RCC 7860 (cell line): ENCODE data around the gene GOLGA6L1.
"Not testable (repeated sequence)": the region's sequence is repeated elsewhere in the genome, so short reads cannot be mapped to it uniquely, and the experiment has no call there.

Experiments used
- DNase-seq: peaks from one replicate; pipeline ENCODE4 v3.0.0-alpha.2; 2015; ENCODE audit warnings: low spot score
- FAIRE-seq: peaks from 2 replicates; lab custom pipeline; 2012; peaks lifted over from hg19 to GRCh38; lab: Jason Lieb, UNC

Gene GOLGA6L1, protein sequence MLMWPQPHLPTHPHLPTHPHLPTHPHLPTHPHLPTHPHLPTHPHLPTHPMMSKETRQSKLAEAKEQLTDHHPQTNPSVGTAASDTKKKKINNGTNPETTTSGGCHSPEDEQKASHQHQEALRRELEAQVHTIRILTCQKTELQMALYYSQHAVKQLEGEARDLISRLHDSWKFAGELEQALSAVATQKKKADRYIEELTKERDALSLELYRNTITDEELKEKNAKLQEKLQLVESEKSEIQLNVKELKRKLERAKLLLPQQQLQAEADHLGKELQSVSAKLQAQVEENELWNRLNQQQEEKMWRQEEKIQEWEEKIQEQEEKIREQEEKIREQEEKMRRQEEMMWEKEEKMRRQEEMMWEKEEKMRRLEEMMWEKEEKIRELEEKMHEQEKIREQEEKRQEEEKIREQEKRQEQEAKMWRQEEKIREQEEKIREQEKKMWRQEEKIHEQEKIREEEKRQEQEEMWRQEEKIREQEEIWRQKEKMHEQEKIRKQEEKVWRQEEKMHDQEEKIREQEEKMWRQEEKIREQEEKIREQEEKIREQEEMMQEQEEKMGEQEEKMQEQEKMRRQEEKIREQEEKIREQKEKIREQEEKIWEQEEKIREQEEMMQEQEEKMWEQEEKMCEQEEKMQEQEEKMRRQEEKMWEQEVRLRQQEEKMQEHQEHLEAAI

DNA sequence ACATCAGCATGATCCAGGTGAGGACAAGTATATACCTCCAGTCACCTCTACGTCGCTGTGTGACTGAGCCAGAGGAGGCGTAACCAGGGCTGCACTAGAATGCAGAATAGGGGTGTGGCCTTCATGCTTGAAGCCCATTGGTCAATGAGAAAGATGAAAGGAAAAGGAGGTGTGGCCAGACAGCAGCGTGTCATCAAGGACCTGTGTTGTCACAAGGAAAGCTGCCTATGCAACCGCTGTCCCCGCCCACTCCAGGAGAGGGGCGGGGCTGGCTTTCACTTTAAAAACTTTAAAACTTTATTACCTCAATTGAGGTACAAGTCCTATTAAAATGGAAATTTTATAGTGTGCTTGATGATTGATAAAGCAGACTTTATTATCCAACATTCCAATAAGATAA lies at the start of gene GOLGA6L1:
GOLGA6L1 (minus strand) TSS at position 101 of the 400 bp plus-strand sequence; CDS start at position 10, 91 bp downstream.
- not testable (repeated sequence) for DNase-seq, FAIRE-seq

DNA sequence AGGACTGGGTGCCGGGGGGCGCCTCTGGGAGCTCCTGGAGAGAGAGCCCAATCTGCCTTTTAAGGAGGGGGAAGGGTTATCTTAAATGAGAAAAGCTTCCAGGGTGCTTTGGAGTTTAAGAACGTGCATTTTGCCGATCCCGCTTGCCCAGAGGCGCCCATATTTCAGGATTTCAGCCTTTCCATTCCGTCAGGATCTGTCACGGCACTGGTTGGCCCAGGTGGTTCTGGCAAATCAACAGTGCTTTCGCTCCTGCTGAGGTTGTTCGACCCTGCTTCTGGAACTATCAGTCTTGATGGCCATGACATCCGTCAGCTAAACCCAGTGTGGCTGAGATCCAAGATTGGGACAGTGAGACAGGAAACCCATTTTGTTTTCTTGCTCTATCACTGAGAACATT lies 44.6 kb upstream of the GOLGA6L1 start:
- FAIRE-seq, DNase-seq: not testable (repeated sequence)

DNA sequence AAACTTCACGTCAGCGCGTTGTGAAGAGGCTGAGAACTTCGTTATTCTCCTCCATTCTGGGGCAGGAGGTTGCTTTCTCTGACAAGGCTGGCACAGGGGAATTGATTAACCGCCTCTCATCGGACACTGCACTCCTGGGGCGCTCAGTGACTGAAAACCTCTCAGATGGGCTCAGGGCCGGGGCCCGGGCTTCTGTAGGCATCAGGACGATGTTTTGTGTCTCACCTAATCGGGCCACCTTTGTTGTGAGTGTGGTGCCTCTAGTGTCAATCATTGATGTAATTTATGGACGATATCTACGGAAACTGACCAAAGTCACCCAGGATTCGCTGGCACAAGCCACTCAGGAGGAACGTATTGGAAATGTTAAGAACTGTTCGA lies 43.9 kb upstream of the GOLGA6L1 start:
- FAIRE-seq, DNase-seq: not testable (repeated sequence)

DNA sequence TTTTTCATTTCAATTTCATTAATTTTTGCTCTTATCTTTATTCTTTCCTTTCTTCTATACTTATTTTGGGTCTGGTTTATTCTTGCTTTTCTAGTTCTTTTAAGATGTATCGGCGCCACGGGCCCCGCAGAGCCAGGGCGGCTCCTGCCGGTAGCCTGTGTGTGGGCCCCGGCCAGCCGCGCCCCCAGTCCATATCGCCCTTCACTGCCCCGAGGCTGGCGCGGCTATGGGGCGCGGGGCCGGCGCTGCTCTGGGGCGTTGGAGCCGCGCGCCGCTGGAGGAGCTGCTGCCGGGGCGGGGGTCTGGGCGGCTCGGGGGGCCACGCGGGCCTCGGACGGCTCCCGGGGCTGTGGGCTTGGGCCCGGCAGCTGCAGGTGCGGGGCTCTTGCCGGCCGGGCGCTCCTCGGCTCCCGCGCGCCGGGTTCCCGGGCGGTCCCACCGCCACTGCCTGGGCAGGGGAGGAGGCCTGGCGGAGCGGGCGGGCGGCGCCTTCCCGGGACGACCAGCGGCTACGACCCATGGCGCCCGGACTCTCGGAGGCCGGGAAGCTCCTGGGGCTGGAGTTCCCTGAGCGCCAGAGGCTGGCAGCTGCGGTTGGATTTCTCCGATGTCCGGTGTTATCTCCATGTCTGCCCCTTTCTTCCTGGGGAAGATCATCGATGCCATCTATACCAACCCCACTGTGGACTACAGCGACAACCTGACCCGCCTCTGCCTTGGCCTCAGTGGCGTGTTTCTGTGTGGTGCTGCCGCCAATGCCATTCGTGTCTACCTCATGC lies 43.3 kb upstream of the GOLGA6L1 start:
- not testable (repeated sequence) for FAIRE-seq, DNase-seq

DNA sequence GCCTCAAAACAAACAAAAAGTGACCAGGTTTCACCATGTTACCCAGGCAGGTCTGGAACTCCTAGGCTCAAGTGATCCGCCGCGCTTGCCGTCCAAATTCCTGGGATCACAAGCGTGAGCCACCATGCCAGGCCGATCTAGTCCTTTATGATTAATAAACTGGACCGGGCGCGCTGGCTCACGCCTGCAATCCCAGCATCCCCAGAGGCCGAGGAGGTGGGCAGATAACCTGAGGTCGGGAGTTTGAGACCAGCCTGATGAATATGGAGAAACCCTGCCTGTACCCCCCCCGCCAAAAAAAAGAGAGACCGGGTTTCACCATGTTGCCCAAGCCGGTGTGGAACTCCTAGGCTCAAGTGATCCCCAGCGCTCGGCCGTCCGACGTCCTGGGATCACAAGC lies 40.1 kb upstream of the GOLGA6L1 start:
- FAIRE-seq, DNase-seq: not testable (repeated sequence)

DNA sequence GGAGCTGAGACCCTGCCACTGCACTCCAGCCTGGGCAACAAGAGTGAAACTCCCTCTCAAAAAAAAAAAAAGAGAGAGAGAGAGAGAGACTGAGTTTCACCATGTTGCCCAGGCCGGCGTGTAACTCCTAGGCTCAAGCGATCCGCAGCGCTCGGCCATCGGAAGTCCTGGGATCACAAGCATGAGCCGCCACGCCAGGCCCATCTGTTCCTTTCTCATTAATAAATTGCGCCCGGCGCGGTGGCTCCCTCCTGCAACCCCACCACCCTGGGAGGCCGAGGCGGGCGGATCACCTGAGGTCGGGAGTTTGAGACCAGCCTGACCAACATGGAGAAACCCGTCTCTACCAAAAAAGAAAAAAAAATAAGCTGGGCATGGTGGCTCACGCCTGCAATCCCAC lies 39.0 kb upstream of the GOLGA6L1 start:
- FAIRE-seq, DNase-seq: not testable (repeated sequence)

DNA sequence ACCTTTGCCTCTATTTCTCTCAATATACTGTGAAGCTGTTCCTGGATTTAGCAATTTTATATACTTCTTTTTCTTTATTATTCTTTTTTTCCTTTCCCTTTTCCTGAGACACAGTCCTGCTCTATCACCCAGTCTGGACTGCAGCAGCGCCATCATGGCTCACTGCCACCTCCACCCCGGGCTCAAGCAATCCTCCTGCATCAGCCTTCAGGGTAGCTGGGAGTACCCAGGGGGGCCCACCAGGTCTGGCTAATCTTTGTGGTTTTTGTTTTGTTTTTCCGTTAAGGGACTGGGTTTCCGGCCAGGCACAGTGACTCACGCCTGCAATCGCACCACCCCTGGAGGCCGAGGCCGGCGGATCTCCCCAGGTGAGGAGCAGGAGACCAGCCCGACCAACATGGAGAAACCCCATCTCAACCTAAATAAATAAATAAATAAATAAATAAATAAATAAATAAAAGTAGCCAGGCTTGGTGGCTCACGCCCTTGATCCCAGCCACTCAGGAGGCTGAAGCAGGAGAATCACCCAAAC lies 38.1 kb upstream of the GOLGA6L1 start:
- not testable (repeated sequence) for FAIRE-seq
- peak; percentile 5 for DNase-seq

DNA sequence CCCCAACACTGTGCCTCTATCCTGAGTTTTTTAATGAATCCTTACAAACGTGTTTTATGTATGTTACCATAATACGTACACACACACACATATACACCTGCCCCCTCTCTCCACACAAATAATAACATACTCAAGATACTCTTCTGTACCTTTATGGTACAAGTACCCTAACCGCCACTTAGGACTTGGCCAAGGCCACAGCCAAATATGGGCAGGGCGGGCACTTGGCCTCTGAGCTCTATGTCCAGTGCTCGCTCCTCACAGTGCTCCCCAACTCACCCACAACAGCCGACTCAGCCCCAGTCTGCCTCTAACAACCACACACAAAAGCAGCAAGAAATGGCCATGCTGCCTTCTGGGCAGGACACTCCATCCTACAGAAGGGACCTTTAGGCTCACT lies 3.8 kb downstream of the GOLGA6L1 start:
- FAIRE-seq, DNase-seq: not testable (repeated sequence)

DNA sequence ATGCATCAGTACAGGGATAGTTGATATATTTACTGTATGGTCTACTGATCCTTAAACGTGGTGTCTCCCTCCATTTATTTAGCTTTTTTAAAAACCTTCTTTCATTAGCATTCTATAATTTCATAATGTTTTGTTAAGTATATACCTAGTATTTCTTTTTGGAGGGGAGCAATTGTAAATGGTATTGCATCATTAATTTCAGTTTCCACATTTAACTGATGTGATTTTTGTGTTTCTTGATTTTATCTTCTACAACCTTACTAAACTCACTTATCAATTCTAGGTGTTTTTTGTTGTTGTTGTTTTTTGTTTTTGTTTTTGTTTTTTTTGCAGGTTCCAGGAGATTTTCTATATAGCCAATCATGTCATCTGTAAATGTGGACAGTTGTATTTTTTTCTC lies 18.4 kb downstream of the GOLGA6L1 start:
- FAIRE-seq (no peak), DNase-seq (no peak)

DNA sequence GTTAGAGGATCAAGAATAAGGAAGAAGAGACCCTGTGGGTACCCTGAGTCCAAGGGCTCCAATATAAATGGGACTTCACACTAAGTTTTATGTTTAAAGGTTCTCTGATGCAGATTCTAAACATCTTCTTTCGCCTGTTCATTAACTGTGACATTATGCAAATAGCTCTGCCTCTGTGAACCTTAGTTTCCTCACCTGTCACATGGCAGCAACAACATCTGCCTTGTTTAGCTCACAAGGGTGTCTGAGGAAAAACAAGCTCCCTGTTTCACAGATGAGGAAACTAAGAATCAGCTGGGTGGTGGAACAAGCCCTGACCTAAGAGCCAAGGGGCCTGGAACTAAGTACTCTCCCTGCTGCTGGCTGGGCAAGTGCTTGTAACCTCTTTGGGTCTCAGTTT lies 40.8 kb downstream of the GOLGA6L1 start:
- DNase-seq: no peak
- no peak for FAIRE-seq

DNA sequence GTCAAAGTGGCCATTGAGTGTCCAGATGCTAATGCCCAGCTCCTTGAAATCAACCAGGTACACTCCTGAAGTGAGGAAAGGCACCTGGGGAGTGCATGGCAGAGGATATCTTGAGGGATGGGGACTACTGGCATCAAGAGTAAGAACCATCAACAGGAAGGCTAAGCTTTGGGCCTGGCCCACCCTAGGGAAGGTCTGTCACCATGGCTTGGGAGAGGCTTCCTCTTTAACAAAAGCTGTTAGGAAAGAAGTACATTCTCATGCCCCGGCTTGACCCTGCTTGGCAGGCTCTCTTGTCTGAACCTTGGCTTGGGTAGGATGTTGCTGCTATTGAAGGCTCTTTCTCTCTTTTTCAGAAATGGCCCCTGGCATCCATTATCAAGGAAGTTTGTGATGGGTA lies 53.5 kb downstream of the GOLGA6L1 start:
- DNase-seq (no peak), FAIRE-seq (no peak)

DNA sequence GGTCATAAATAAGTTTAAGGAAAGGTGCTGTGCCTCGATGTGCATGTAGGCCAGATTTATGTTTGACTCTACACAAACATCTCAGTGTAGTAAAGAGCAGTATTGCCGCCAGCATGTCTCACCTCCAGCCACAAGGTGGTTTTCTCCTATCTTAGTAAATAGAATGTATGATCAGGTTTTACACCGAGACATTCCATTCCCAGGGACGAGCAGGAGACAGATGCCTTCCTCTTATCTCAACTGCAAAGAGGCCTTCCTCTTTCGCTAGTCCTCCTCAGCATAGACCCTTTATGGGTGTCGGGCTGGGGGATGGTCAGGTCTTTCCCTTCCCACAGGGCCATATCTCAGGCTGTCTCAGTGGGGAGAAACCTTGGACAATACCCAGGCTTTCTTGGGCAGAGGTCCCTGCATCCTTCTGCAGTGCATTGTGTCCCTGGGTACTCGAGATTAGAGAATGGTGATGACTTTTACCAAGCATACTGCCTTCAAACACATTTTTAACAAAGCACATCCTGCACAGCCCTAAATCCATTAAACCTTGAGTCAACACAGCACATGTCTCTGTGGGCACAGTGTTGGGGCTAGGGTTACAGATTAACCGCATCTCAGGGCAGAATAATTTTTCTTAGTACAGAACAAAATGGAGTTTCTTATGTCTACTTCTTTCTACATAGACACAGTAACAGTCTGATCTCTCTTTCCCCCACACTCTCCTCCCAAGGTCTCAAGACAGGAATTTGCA lies 54.5 kb downstream of the GOLGA6L1 start:
- not testable (repeated sequence) for DNase-seq, FAIRE-seq

DNA sequence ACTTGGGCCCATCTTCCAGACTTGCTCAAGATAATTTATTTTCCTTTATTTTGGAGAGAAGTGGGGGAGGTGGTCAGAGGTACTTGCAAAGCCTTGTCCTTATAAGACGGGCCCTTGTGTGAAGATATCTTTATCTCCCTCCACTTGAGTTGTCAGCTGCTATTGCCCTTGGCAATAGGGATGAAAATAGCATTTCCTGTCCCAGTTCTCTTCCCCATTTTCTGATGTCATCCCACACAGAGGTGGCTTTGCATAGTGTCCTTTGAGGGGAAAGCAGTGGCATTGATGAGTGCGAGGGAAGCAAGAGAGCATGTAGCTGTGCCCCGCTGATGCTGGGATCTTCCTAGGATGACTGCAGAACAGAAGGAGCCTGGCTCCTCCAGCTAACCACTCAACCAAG lies 55.4 kb downstream of the GOLGA6L1 start:
- DNase-seq (no peak), FAIRE-seq (no peak)

DNA sequence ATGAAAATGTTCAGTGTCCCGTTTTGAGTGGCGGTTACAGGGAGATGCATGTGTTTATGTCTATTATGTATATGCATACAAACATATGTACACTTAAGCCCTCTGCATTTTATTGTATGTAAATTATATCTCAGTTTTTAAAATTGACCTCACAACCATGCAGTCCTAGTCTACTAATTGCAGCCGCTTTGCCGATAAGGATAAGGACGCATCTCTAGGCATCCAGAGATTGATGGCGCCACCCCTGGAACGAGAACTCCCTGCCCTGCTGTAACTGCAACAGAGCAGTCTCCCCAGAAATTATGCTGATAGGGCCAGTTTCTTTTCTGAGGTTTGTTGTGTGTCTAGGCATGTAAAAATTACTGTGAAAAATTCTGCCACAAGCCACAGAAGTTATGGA lies 56.9 kb downstream of the GOLGA6L1 start:
- FAIRE-seq (no peak), DNase-seq (no peak)
